Spleen (tissue), 7 donors: ENCODE measurements around the gene CAMTA1.

ENCODE experiments used
- POLR2A ChIP-seq, 3 donors: fragments of 450-650 bp; IDR thresholded peaks; one replicate each; pipeline ENCODE4 v1.5.1; 2017; ENCODE audit warnings: antibody characterized with exemption in 3 of 3, mild to moderate bottlenecking in 1 of 3
- POLR2AphosphoS5 ChIP-seq, 3 donors: sonication (generic); formaldehyde crosslinking; IDR thresholded peaks; one replicate each; pipeline ENCODE4 v1.5.1; 2017; ENCODE audit warnings: antibody characterized with exemption in 3 of 3
- TF ChIP-seq, protein P1 (sequence below), 11 experiments: fragments of 200-600 bp in 7 of 11; fragments of 450-650 bp in 4 of 11; sonication (generic) in 4 of 11; IDR thresholded peaks in 8 of 11; conservative IDR thresholded peaks in 3 of 11; 1 replicate in 7 of 11; 2 replicates in 4 of 11; pipeline versions ENCODE4 v1.4.0 to v1.8.0; 2016 to 2021; ENCODE audit warnings: antibody characterized with exemption in 11 of 11, inconsistent platforms in 4 of 11, mild to moderate bottlenecking in 1 of 11
- donor health status: DM: no; HTN: no; CAD: no; lungs with moderate emphysema.
- donor health status: DM: no; HTN: no; CAD: no.
- donor health status: DM: no; HTN: no; CAD: no.

GRCh38 chr1:7778133-7778628 lies 992.9 kb downstream of the CAMTA1 start:
- TF ChIP-seq, protein P1, sequence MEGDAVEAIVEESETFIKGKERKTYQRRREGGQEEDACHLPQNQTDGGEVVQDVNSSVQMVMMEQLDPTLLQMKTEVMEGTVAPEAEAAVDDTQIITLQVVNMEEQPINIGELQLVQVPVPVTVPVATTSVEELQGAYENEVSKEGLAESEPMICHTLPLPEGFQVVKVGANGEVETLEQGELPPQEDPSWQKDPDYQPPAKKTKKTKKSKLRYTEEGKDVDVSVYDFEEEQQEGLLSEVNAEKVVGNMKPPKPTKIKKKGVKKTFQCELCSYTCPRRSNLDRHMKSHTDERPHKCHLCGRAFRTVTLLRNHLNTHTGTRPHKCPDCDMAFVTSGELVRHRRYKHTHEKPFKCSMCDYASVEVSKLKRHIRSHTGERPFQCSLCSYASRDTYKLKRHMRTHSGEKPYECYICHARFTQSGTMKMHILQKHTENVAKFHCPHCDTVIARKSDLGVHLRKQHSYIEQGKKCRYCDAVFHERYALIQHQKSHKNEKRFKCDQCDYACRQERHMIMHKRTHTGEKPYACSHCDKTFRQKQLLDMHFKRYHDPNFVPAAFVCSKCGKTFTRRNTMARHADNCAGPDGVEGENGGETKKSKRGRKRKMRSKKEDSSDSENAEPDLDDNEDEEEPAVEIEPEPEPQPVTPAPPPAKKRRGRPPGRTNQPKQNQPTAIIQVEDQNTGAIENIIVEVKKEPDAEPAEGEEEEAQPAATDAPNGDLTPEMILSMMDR (IDR thresholded peaks at IDR 0.05 in 8 of 11, conservative IDR thresholded peaks at IDR 0.05 in 3 of 11), result no peak
- no peak for TF ChIP-seq POLR2AphosphoS5 (IDR thresholded peaks at IDR 0.05)
- TF ChIP-seq POLR2A (IDR thresholded peaks at IDR 0.05), result no peak
